Esophagus squamous epithelium (tissue), 4 donors: ENCODE measurements around the gene ADAR.

Experiments
- POLR2A ChIP-seq, 4 donors: fragments of 450-650 bp; IDR thresholded peaks; one replicate each; pipeline ENCODE4 v1.6.1; 2017; ENCODE audit warnings: antibody characterized with exemption in 4 of 4, mild to moderate bottlenecking in 4 of 4, moderate library complexity in 3 of 4
- TF ChIP-seq, protein P1 (sequence below), 6 experiments: fragments of 450-650 bp in 4 of 6; fragments of 200-600 bp in 2 of 6; sonication (generic) in 2 of 6; IDR thresholded peaks; one replicate each; pipeline ENCODE4 v1.5.1; 2016 to 2019; ENCODE audit warnings: antibody characterized with exemption in 6 of 6, mild to moderate bottlenecking in 4 of 6, moderate library complexity in 4 of 6

DNA sequence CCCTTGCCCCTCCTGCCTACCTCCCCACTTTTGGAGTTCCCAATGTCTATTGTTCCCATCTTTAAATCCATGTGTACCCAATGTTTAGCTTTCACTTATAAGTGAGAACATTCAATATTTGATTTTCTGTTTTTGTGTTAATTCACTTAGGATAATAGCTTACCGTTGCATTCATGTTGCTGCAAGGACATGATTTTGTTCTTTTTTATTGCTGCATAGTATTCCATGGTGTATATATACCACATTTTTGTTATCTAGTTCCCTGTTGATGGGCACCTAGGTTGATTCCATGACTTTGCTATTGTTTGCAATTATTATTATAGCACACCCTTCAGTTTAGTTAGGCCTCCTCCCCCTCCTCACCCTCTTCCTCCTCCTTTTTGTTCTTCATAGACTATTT lies 33.5 kb upstream of the ADAR start:
- TF ChIP-seq, protein P1, sequence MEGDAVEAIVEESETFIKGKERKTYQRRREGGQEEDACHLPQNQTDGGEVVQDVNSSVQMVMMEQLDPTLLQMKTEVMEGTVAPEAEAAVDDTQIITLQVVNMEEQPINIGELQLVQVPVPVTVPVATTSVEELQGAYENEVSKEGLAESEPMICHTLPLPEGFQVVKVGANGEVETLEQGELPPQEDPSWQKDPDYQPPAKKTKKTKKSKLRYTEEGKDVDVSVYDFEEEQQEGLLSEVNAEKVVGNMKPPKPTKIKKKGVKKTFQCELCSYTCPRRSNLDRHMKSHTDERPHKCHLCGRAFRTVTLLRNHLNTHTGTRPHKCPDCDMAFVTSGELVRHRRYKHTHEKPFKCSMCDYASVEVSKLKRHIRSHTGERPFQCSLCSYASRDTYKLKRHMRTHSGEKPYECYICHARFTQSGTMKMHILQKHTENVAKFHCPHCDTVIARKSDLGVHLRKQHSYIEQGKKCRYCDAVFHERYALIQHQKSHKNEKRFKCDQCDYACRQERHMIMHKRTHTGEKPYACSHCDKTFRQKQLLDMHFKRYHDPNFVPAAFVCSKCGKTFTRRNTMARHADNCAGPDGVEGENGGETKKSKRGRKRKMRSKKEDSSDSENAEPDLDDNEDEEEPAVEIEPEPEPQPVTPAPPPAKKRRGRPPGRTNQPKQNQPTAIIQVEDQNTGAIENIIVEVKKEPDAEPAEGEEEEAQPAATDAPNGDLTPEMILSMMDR (IDR thresholded peaks at IDR 0.05) = no peak
- no peak for TF ChIP-seq POLR2A (IDR thresholded peaks at IDR 0.05)
